GM12865 (cell line): Measurements from ENCODE around the gene PLEKHA5.
A peak's percentile ranks its signal among the peaks of the same experiment; 100 is the strongest.

ENCODE experiments used
- DNase-seq: peaks from one replicate; pipeline ENCODE4 v3.0.0; 2010; ENCODE audit warnings: low read depth
- H3K4me3 ChIP-seq: 2 replicates; pipeline ENCODE4 v1.5.1; 2011; ENCODE audit warnings: mild to moderate bottlenecking, low read depth, low read length, control low read depth
- TF ChIP-seq, protein P1 (sequence below): IDR thresholded peaks from 2 replicates; pipeline ENCODE4 v1.5.1; 2011; ENCODE audit warnings: low read length, control low read depth, low read depth, inconsistent platforms; ENCODE audit not compliant: insufficient read depth; ENCODE audit errors: missing control alignments

The PLEKHA5 gene

DNA sequence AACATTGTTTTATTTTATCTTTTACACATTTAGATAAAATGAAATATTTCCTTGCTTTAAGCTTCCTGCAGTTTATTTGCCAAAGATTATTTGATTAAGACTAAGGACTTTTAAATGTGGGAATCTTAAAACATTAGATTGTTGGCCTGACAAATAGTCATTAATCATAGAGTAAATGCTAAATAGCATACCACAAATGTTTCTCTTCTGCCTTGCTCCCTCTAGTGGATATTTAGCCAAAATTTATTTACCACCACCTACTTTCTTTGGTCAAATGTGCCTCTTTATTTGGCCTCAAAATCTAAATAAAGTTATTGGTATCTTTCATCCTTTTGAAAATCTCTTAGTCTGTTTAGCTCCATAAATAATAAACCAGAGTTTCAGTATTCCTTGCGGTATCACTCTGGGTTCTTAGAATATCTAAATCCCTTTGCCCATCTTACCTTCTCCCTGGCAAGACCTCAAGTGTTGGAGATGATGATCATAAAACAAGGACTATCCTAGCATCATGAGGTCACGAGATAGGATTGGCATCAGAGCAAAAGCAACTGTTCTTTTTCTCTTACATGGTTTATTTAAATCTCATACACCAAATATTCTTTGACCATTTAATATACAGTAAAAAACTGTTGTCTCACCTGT is 159.2 kb downstream of the PLEKHA5 start:
- peak; percentile 38 for DNase-seq
- no peak overlapping the region for H3K4me3 ChIP-seq
- TF ChIP-seq, protein P1, sequence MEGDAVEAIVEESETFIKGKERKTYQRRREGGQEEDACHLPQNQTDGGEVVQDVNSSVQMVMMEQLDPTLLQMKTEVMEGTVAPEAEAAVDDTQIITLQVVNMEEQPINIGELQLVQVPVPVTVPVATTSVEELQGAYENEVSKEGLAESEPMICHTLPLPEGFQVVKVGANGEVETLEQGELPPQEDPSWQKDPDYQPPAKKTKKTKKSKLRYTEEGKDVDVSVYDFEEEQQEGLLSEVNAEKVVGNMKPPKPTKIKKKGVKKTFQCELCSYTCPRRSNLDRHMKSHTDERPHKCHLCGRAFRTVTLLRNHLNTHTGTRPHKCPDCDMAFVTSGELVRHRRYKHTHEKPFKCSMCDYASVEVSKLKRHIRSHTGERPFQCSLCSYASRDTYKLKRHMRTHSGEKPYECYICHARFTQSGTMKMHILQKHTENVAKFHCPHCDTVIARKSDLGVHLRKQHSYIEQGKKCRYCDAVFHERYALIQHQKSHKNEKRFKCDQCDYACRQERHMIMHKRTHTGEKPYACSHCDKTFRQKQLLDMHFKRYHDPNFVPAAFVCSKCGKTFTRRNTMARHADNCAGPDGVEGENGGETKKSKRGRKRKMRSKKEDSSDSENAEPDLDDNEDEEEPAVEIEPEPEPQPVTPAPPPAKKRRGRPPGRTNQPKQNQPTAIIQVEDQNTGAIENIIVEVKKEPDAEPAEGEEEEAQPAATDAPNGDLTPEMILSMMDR: peak; percentile 47

DNA sequence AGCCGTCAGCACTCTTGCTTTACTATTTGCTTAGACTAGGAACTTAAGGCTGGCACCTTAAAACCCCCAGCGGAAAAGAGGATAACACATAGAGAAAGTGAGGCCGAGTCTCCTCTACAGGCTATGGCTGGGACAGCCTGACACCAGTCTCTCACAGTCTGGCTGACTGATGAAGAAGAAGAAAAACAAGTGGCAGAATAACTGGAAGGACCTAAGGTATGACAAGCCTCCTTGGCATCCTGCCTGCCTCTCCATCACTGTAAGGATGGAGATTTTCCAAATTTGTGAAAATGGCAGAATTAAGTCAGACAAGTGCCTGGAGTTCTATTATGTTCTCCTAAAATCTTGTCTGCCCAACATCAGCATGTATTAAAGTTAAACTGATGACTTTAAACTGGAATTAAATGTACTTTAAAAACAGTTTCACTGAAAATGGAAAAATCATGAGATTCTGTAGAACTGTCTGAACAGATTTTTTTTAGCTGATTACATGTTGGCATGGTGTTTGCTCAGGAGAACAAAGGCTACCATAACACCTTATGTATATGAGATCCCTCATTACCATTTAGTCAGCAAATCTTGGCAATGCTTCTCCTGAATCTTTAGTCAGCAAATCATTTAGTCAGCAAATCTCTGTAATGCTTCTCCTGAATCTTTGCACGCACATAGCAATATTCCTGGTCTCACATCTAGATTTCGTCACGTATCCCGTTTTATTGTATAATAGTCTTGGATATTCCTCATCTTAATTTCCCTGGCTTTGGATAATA is 169.5 kb downstream of the PLEKHA5 start:
- TF ChIP-seq, protein P1: no peak
- no peak overlapping the region for H3K4me3 ChIP-seq
- no peak for DNase-seq

- no peak overlapping the region for H3K4me3 ChIP-seq
- no peak for DNase-seq
- TF ChIP-seq, protein P1: no peak
Observed at GRCh38 chr12:19299765-19300164, 170.2 kb downstream of the PLEKHA5 start.

DNA sequence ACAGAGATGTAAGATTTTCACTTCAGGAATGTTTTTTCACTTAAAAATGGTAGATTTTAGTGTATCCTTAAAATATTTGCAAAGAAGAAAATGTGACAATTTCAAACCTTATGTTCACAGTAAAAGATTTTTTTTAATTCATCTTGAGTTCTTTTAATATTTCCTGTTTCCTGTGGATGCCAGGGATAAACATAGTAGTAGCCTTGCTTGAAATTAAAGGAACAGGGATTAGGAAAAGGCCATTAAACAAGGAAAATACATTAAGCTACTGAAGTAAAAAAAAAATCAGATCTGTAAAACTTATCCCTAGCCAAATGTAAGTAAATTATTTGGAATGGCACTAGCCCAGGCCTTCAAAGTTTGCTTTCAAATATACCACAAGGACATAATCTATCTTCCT is 171.7 kb downstream of the PLEKHA5 start:
- DNase-seq: no peak
- TF ChIP-seq, protein P1: no peak
- no peak overlapping the region for H3K4me3 ChIP-seq

DNA sequence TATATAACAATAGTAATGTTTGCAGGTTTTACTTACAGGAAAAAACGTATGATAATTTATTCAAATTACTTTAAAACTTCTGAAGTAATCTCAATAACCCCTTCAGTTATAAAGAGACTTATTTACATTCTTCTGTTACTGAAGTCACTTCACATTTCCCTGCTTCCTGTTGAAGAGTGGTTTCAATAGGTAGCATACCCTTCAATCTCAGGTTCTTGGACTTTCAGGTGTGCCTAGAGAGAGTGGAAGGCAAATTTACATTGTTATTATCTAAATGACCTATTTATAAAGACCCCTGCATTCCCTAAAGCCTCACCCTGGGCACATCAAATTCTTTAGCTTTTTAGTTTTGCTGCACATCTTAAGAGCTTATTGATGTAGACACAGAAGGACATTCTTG is 172.2 kb downstream of the PLEKHA5 start:
- DNase-seq: no peak
- TF ChIP-seq, protein P1: no peak
- no peak overlapping the region for H3K4me3 ChIP-seq

- TF ChIP-seq, protein P1: no peak
- DNase-seq: no peak
- H3K4me3 ChIP-seq: no peak overlapping the region
Observed at GRCh38 chr12:19302100-19302640, 172.6 kb downstream of the PLEKHA5 start.
